DOHH2 (cell line): Measurements from ENCODE around the gene TMEM52.

Experiments used
- CTCF ChIP-seq: fragments of 200-600 bp; sonication (generic); IDR thresholded peaks from one replicate; pipeline ENCODE4 v1.5.1; 2014; ENCODE audit warnings: antibody characterized with exemption, mild to moderate bottlenecking, low read depth, low read length; ENCODE audit not compliant: poor library complexity, severe bottlenecking
- EZH2phosphoT487 ChIP-seq: fragments of 200-600 bp; sonication (generic); IDR thresholded peaks from 2 replicates; pipeline ENCODE4 v1.6.1; 2017; ENCODE audit warnings: borderline replicate concordance, mild to moderate bottlenecking, antibody characterized with exemption, low read length, moderate library complexity, mixed read lengths

- no peak for TF ChIP-seq CTCF
- no peak for TF ChIP-seq EZH2phosphoT487
Observed at GRCh38 chr1:1966071-1966740, 47.1 kb upstream of the TMEM52 start.
